GM10248 (cell line): ENCODE results near the gene ATP2A3.

Experiments
- CTCF ChIA-PET: fragments of 300-600 bp; sonication (Branson Sonifier 250); formaldehyde crosslinking; extraction: SDS; loops from one replicate; lab custom pipeline; 2021; ENCODE audit warnings: antibody characterized with exemption; lab: Yijun Ruan, JAX
- POLR2A ChIA-PET: fragments of 350-650 bp; sonication (Branson Sonifier 250); formaldehyde crosslinking; extraction: SDS; loops from one replicate; lab custom pipeline; 2020; ENCODE audit warnings: antibody characterized with exemption; lab: Yijun Ruan, JAX
- DNase-seq: peaks from one replicate; pipeline ENCODE4 v3.0.0; 2012; ENCODE audit errors: extremely low spot score
- CTCF ChIP-seq: IDR thresholded peaks from 2 replicates; pipeline ENCODE4 v1.5.1; 2012; ENCODE audit warnings: mild to moderate bottlenecking, low read depth; ENCODE audit errors: extremely low read depth, missing control alignments, control extremely low read depth

The ATP2A3 gene

GRCh38 chr17:3894911-3895343 is 69.3 kb downstream of the ATP2A3 start:
- ChIA-PET POLR2A (no interaction called here), CTCF (interaction anchor here (1.9 to 3.3 kb wide), 4 partner anchors 10 to 49 kb away, joined by 6 to 31 read pairs (median 14); partner anchors contain the start of gene NCBP3)
- TF ChIP-seq CTCF = no peak
- no peak for DNase-seq

GRCh38 chr17:3894188-3894587 is 70.0 kb downstream of the ATP2A3 start:
- POLR2A ChIA-PET = no interaction called here
- no peak for TF ChIP-seq CTCF
- CTCF ChIA-PET = interaction anchor here (1.4 to 3.3 kb wide), 6 partner anchors 11 to 156 kb away, joined by 3 to 31 read pairs (median 10); partner anchors contain the start of gene NCBP3
- no peak for DNase-seq

GRCh38 chr17:3893720-3894116 is 70.5 kb downstream of the ATP2A3 start:
- ChIA-PET POLR2A (no interaction called here), CTCF (interaction anchor here (1.4 to 3.3 kb wide), 6 partner anchors 11 to 155 kb away, joined by 3 to 31 read pairs (median 10); partner anchors contain the start of gene NCBP3)
- TF ChIP-seq CTCF = no peak
- no peak for DNase-seq

- CTCF ChIA-PET = interaction anchor here (1.4 to 3.3 kb wide), 6 partner anchors 12 to 155 kb away, joined by 3 to 31 read pairs (median 10); partner anchors contain the start of gene NCBP3
- POLR2A ChIA-PET = interaction anchor here (1.3 kb wide), 1 partner anchor 18 kb away, joined by 3 read pairs; no protein-coding TSS in a partner anchor
- DNase-seq = peak; percentile 99
- TF ChIP-seq CTCF = no peak
These were observed 71.1 kb downstream of the ATP2A3 start, which contains the start of gene CAMKK1 for GRCh38 chr17:3893003-3893719. Gene CAMKK1, minus strand, starts transcription at chr17:3893053. Its CDS starts 7,366 bp downstream, at chr17:3885687.

DNA sequence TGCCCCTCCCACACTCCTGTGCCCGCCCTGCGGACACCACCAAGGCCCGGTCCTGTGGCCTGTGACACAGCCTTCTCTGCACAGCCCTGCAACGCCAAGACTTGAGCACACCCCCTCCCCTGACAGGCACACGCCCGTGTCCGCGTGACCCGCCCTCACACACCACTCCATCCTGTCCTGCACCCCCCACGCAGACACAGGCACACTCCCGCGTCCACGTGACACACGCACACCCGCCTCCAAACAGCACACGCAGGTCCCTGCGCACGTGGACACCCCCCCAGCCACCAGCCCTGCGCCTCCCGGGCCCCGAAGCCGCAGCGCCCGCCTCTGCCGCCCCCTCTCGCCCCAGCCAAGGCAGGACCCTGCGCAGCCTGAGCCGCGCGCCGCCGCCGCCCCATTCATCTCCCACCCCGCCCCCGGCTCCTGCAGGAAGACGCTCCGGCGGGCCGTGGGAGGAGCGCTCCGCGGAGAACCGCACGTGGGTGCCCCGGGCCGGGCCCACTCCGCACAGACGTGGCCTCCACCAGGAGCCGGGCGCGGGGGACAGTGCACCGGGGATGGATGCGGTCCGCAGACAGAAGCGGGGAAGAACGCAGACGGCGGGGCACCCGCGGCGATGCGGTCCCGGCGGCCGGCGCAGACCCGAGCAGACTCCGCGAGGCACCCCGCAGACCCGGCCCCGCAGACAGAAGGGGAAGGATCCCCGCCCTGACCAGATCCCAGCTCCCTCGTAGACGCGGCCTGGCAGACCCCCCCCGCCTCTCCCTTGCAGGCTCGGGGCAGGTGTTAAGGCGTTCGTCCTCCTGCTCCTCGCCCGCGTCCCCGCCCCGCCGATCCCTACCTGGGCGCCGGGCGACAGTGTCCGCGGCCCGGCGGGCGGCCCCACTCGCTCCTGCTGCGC is 71.9 kb downstream of the ATP2A3 start:
- POLR2A ChIA-PET = interaction anchor here (1.3 kb wide), 1 partner anchor 19 kb away, joined by 3 read pairs; no protein-coding TSS in a partner anchor
- CTCF ChIA-PET = interaction anchor here (1.0 to 3.3 kb wide), 5 partner anchors 12 to 46 kb away, joined by 3 to 31 read pairs (median 13); partner anchors contain the start of gene NCBP3
- peak; percentile 49 for DNase-seq
- TF ChIP-seq CTCF = no peak
